ENCODE results near the gene ELMOD3.

DNA sequence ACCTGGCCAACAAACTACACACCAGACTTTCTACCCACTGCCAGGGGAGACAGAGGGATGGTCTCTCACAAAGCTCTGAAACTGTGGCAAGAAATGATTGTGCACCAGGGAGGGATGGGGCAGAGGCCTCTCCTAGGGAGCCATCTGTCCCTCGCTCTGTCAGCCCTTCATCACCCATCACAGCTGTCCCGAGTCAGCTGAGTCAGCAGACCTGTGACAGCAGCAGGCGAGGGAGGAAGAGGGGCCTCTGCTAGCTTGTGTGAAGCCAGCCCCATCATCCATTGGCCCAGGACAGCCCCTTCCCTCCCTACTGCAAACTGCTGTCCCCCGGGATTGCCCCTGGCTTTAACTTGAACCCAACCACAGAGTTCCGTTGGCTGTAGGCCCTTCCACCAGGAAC is 69.0 kb downstream of the ELMOD3 start:
- no peak for TF ChIP-seq EZH2phosphoT487 (IDR thresholded peaks at IDR 0.05; ENCODE audit: low read depth)
- TF ChIP-seq, protein P1, sequence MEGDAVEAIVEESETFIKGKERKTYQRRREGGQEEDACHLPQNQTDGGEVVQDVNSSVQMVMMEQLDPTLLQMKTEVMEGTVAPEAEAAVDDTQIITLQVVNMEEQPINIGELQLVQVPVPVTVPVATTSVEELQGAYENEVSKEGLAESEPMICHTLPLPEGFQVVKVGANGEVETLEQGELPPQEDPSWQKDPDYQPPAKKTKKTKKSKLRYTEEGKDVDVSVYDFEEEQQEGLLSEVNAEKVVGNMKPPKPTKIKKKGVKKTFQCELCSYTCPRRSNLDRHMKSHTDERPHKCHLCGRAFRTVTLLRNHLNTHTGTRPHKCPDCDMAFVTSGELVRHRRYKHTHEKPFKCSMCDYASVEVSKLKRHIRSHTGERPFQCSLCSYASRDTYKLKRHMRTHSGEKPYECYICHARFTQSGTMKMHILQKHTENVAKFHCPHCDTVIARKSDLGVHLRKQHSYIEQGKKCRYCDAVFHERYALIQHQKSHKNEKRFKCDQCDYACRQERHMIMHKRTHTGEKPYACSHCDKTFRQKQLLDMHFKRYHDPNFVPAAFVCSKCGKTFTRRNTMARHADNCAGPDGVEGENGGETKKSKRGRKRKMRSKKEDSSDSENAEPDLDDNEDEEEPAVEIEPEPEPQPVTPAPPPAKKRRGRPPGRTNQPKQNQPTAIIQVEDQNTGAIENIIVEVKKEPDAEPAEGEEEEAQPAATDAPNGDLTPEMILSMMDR (IDR thresholded peaks at IDR 0.05; ENCODE audit: low read depth, low read length), result no peak

Data from OCI-LY3 (cell line).